ENCODE results near the gene CLDND1.

DNA sequence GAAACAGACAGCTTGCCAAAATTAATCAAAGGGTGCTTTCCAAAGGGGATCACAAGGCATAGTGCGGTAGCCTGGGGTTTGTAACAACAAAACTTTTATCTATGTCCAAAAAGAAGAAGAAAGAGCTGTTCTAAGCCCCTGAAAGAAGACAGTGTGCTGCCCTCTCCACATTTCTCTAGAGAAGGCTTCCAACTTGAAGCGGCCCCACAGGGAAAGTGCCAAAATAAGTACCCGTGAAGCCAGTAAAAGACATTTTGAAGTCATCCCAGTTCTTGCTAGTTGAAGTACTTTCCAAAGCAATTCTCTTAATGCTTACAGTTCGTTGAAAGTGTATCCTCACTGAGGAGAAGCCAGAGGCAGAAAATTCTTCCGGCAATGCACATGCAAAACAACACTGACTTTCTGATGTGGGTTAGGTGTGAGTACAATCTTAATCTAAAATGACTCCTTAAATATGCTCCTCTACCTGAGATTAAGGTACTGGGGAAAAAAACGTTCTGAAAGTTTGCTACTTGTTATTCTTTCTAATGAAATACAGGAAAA lies 30.4 kb upstream of the CLDND1 start:
- no peak for TF ChIP-seq YY1 (IDR thresholded peaks at IDR 0.05)
- TF ChIP-seq CTCF (IDR thresholded peaks at IDR 0.05; ENCODE audit: low read depth, low read length, missing input control): no peak
- no peak for TF ChIP-seq MAX (IDR thresholded peaks at IDR 0.05)
- no peak for TF ChIP-seq REST (IDR thresholded peaks at IDR 0.05)
- no peak for TF ChIP-seq EGR1 (IDR thresholded peaks at IDR 0.05; ENCODE audit: low read depth in 2 of 2)
- no peak for TF ChIP-seq JUND (IDR thresholded peaks at IDR 0.05)
- TF ChIP-seq GABPA (IDR thresholded peaks at IDR 0.05 in 1 of 2, conservative IDR thresholded peaks at IDR 0.05 in 1 of 2): no peak
- TF ChIP-seq TAF1 (conservative IDR thresholded peaks at IDR 0.05): no peak
- no peak for TF ChIP-seq ZBTB33 (IDR thresholded peaks at IDR 0.05)

Measured in liver (tissue), 3 donors.